Measurements from ENCODE around the gene ADGRB3.
"Not testable (repeated sequence)": the region's sequence is repeated elsewhere in the genome, so short reads cannot be mapped to it uniquely, and the experiment has no call there.

The ADGRB3 gene

GRCh38 chr6:69284176-69284730 is 649.2 kb downstream of the ADGRB3 start:
- DNase-seq, result no peak

- DNase-seq, result no peak
Observed at GRCh38 chr6:69285054-69285453, 650.0 kb downstream of the ADGRB3 start.

GRCh38 chr6:69286331-69286730 is 651.2 kb downstream of the ADGRB3 start:
- DNase-seq, result no peak

GRCh38 chr6:69288198-69288597 is 653.1 kb downstream of the ADGRB3 start:
- not testable (repeated sequence) for DNase-seq

GRCh38 chr6:69289689-69290495 is 654.8 kb downstream of the ADGRB3 start:
- no peak for DNase-seq

- no peak for DNase-seq
Observed at GRCh38 chr6:69293471-69293870, 658.4 kb downstream of the ADGRB3 start.

- no peak for DNase-seq
Observed at GRCh38 chr6:69294407-69294806, 659.3 kb downstream of the ADGRB3 start.

GRCh38 chr6:69294862-69295261 is 659.8 kb downstream of the ADGRB3 start:
- DNase-seq, result no peak

GRCh38 chr6:69303382-69303781 is 668.3 kb downstream of the ADGRB3 start:
- DNase-seq, result no peak

GRCh38 chr6:69305456-69305855 is 670.4 kb downstream of the ADGRB3 start:
- DNase-seq, result no peak

- no peak for DNase-seq
Observed at GRCh38 chr6:69308584-69308983, 673.5 kb downstream of the ADGRB3 start.

- no peak for DNase-seq
Observed at GRCh38 chr6:69311888-69312287, 676.8 kb downstream of the ADGRB3 start.

GRCh38 chr6:69314001-69314400 is 678.9 kb downstream of the ADGRB3 start:
- DNase-seq, result no peak

- DNase-seq, result no peak
Observed at GRCh38 chr6:69314531-69314930, 679.4 kb downstream of the ADGRB3 start.

GRCh38 chr6:69331886-69332285 is 696.8 kb downstream of the ADGRB3 start:
- no peak for DNase-seq

GRCh38 chr6:69337311-69337710 is 702.2 kb downstream of the ADGRB3 start:
- DNase-seq, result no peak

GRCh38 chr6:69338431-69339162 is 703.5 kb downstream of the ADGRB3 start:
- no peak for DNase-seq

- DNase-seq, result no peak
Observed at GRCh38 chr6:69339163-69339550, 704.1 kb downstream of the ADGRB3 start.

GRCh38 chr6:69340196-69340595 is 705.1 kb downstream of the ADGRB3 start:
- no peak for DNase-seq

- DNase-seq, result no peak
Observed at GRCh38 chr6:69343851-69344250, 708.8 kb downstream of the ADGRB3 start.

GRCh38 chr6:69349771-69350170 is 714.7 kb downstream of the ADGRB3 start:
- DNase-seq, result no peak

- DNase-seq, result no peak
Observed at GRCh38 chr6:69362209-69362608, 727.1 kb downstream of the ADGRB3 start.

- DNase-seq, result no peak
Observed at GRCh38 chr6:69366831-69367230, 731.7 kb downstream of the ADGRB3 start.

GRCh38 chr6:69368613-69369012 is 733.5 kb downstream of the ADGRB3 start:
- no peak for DNase-seq

Measured in NK-92 treated with Interleukin-12 subunit alpha and Interleukin-12 subunit beta, amount 100 ng/mL, for 24 hours (cell line).